ENCODE measurements around the gene PLEKHA5.

PLEKHA5 gene

GRCh38 chr12:19248929-19249602 lies 119.5 kb downstream of the PLEKHA5 start:
- no peak overlapping the region for H3K4me3 ChIP-seq (replicated peaks; ENCODE audit: low read depth, low read length)
- no peak for DNase-seq (ENCODE audit: extremely low read depth, insufficient read length)
- no peaks in the 10 kb centered on the region for H3K36me3 ChIP-seq (ENCODE audit: control insufficient read depth, insufficient read depth, low read length)
- TF ChIP-seq CTCF (IDR thresholded peaks at IDR 0.05; ENCODE audit: insufficient read depth, low read length, poor library complexity, severe bottlenecking): no peak
- H3K27me3 ChIP-seq (replicated peaks; ENCODE audit: control insufficient read depth, insufficient read depth, low read length): no peaks in the 10 kb centered on the region

- no peak for TF ChIP-seq CTCF (IDR thresholded peaks at IDR 0.05; ENCODE audit: insufficient read depth, low read length, poor library complexity, severe bottlenecking)
Measured at GRCh38 chr12:19251481-19252132, 122.1 kb downstream of the PLEKHA5 start.

DNA sequence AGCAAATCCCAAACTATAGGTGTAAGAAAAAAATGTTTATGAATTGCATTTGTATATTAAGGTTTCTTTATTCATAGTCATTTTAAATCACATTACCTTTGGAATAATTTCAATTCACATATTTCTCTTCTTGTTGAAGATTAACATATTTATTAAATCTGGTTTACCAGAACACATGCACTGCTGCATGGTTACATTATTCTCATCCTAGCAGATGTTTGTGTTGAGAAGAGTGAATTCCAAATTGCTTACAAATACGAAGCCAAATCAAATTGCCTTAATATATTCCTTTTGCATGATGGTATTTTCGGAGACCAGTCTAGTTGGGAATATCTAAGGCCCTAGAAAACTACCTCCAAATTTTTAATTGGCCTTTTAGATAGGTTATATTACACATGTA lies 130.6 kb downstream of the PLEKHA5 start:
- Histone ChIP-seq H3K27me3 (replicated peaks; ENCODE audit: control insufficient read depth, insufficient read depth, low read length) (no peaks in the 10 kb centered on the region), H3K36me3 (ENCODE audit: control insufficient read depth, insufficient read depth, low read length) (no peaks in the 10 kb centered on the region), H3K4me3 (replicated peaks; ENCODE audit: low read depth, low read length) (no peak overlapping the region)
- no peak for DNase-seq (ENCODE audit: extremely low read depth, insufficient read length)
- TF ChIP-seq CTCF (IDR thresholded peaks at IDR 0.05; ENCODE audit: insufficient read depth, low read length, poor library complexity, severe bottlenecking): no peak

More at GRCh38 chr12:19251481-19252132, 122.1 kb downstream of the PLEKHA5 start:
- no peaks in the 10 kb centered on the region for H3K36me3 ChIP-seq (ENCODE audit: control insufficient read depth, insufficient read depth, low read length)
- no peak overlapping the region for H3K4me3 ChIP-seq (replicated peaks; ENCODE audit: low read depth, low read length)
- no peaks in the 10 kb centered on the region for H3K27me3 ChIP-seq (replicated peaks; ENCODE audit: control insufficient read depth, insufficient read depth, low read length)
- no peak for DNase-seq (ENCODE audit: extremely low read depth, insufficient read length)

GRCh38 chr12:19261773-19262172 lies 132.2 kb downstream of the PLEKHA5 start:
- Histone ChIP-seq H3K4me3 (replicated peaks; ENCODE audit: low read depth, low read length) (no peak overlapping the region), H3K36me3 (ENCODE audit: control insufficient read depth, insufficient read depth, low read length) (no peaks in the 10 kb centered on the region)
- no peak for DNase-seq (ENCODE audit: extremely low read depth, insufficient read length)

GRCh38 chr12:19263672-19264071 lies 134.1 kb downstream of the PLEKHA5 start:
- TF ChIP-seq CTCF (IDR thresholded peaks at IDR 0.05; ENCODE audit: insufficient read depth, low read length, poor library complexity, severe bottlenecking): no peak
- Histone ChIP-seq H3K36me3 (ENCODE audit: control insufficient read depth, insufficient read depth, low read length) (no peaks in the 10 kb centered on the region), H3K27me3 (replicated peaks; ENCODE audit: control insufficient read depth, insufficient read depth, low read length) (no peaks in the 10 kb centered on the region), H3K4me3 (replicated peaks; ENCODE audit: low read depth, low read length) (no peak overlapping the region)
- no peak for DNase-seq (ENCODE audit: extremely low read depth, insufficient read length)

More at GRCh38 chr12:19261773-19262172, 132.2 kb downstream of the PLEKHA5 start:
- no peak for TF ChIP-seq CTCF (IDR thresholded peaks at IDR 0.05; ENCODE audit: insufficient read depth, low read length, poor library complexity, severe bottlenecking)
- H3K27me3 ChIP-seq (replicated peaks; ENCODE audit: control insufficient read depth, insufficient read depth, low read length): no peaks in the 10 kb centered on the region

All from GM06990 (cell line).